ENCODE data around the gene MYO6.
"Not testable (repeated sequence)": the region's sequence is repeated elsewhere in the genome, so short reads cannot be mapped to it uniquely, and the experiment has no call there.

Gene MYO6

DNA sequence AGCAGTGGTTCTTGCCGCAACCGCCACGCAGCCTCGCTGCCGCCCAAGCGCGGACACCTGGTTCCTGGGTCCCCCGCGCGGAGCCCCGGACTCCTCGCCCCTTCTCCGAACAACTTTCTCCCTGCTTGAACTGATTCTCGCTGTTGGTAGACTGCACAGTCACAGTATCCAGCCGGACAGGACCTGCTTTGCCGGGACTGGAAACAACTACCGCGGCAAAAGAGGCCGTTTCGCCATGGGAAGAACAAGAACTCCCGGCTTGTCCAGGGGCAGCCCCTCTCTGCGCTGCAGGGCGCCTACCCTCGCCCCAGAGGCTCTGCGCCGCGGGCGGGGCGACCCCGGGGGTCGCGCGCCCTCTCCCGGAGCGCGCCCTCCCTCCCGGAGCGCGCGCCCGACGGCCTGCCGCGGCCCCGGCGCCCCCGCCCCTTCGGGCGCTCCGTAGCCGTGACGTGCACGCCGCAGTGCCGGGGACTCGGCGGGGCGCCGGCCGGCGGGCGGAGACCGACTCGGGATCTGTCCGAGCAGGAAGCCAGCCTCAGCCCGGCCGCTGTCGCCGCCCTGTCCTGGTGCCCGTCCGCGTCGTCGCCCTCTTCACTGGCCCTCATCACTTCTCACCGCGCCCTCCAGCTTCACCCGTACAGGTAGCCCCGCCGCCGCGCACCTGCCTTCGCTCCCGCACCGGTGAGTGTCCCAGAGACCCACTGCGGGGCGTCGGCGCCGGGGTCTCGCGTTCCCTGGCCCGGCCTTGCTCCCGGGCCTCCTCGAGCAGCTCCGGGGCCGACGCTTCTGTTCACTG, at the start of gene MYO6:
Gene MYO6 (plus strand): TSS at position 497 of the 796 bp plus-strand sequence. CDS start 68,309 bp downstream, outside the sequence.
- peak; percentile 67 for DNase-seq (ENCODE audit: low read depth)

DNA sequence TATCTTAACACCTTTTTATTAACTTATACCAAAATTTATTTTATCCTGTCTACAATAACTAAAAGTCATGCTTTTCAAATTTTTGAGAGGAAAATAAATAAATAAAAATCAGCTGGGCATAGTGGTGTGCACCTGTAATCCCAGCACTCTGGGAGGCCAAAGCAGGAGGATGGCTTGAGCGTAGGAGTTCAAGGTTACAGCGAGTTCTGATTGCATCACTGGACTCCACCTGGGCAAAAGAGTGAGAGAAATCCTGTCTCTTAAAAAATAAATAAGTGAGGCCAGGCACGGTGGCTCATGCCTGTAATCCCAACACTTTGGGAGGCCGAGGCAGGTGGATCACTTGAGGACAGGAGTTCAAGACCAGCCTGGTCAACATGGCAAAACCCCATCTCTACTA, 40.7 kb upstream of the MYO6 start:
- not testable (repeated sequence) for DNase-seq (ENCODE audit: low read depth)

DNA sequence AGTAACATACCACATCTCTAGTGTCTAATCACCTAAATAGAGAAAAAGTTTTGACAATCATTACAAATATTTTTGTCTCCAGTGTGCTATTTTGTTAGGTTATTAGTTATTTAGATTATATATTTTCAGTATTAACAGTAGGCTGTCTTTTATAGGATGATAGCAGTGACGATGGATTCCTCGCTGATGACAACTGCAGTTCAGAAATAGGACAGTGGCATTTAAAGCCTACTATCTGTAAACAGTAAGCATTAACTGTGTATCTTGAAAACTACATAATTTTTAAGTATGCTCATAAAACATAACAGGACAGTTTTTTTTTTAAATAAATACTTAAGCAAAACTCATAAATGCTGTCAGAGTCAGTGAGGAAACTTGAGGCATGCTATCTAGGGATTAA, 37.9 kb upstream of the MYO6 start:
- no peak for DNase-seq (ENCODE audit: low read depth)

DNA sequence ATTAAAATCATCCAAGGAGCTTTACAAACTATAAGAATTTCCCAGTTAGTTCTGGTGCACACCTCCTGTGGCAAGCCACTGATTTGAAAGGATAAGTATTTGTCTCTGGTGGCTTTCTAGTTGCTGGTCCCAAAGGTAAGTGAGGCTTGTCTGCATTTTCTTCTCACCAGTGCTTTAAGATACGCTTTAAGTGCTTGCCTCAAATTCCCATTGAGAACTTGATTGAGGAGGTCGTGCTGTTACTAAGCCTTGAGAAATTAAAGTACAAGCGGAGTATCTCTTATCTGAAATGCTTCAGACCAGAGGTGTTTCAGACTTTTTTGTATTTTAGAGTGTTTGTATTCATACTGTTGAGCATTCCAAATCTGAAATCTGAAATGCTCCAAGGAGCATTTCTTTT, 29.9 kb upstream of the MYO6 start:
- DNase-seq (ENCODE audit: low read depth): no peak

DNA sequence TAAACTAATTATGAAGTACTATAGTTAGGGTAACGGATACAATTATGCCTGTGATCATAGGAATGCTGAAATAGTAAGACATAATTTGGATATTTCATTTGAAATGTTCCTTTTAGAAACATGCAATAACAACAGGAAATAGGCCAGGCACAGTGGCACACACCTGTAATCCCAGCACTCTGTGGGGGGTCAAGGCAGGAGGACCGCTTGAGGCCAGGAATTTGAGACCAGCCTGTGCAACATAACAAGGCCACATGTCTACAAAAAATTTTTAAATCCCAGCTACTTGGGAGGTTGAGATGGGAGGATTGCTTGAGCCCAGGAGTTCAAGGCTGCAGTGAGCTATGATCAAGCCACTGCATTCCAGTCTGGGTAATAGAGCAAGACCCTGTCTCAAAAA, 25.7 kb upstream of the MYO6 start:
- DNase-seq (ENCODE audit: low read depth): no peak

DNA sequence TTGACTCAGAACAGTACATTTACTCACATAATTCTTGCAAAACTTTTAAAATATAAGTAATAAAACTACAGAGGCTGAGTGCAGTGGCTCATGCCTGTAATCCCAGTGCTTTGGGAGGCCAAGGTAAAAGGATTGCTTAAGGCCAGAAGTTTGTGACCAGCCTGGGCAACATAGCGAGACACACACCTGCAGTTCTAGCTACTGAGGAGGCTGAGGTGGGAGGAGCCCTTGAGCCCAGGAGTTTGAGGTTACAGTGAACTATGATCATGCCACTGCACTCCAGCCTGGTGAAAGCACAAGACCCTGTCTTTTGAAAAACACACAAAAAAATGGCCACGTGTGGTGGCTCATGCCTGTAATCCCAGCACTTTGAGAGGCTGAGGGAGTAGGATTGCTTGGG, 21.8 kb upstream of the MYO6 start:
- no peak for DNase-seq (ENCODE audit: low read depth)

DNA sequence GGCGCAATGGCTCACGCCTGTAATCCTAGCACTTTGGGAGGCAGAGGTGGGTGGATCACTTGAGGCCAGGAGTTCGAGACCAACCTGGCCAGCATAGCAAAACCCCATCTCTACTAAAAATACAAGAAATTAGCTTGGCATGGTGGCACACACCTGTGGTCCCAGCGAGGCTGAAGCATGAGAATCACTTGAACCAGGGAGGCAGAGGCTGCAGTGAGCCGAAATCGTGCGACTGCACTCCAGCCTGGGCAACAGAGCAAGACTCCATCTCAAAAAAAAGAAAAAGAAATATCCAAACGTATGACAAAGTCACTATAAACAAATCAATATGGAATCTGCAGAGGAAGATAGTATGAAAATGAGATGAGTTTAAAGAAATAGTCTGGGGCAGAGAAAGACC, 18.0 kb upstream of the MYO6 start:
- DNase-seq (ENCODE audit: low read depth): not testable (repeated sequence)

DNA sequence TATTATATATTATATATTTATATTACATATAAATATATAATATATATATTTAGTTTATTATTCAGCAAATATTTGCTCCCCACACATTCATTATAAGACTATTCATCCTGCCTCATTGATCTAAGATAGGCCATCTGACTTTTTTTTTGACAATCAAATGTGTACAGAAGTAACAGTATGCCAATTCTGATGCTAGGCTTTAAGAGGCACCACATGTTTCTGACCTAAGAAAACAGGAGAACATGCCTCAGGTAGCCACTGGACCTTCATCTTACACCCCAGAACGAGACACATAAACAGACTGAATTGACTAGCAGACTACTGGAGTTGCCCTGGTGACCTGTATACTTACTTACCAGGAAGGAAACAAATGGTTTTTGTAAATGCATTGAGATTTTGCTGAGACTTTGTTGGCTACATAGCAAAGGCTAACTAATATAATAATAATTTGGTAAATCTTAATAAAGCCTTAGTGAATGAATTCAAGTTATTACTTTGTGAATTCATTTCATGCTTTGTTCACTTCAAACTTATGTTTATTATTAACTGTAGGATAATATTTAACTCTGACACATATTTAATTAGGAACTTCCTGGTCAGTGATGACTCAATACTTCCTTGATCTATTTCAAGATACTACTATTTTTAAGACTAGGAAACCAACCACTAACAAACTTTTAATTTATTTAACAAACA, 13.4 kb upstream of the MYO6 start:
- DNase-seq (ENCODE audit: low read depth): peak; percentile 49

DNA sequence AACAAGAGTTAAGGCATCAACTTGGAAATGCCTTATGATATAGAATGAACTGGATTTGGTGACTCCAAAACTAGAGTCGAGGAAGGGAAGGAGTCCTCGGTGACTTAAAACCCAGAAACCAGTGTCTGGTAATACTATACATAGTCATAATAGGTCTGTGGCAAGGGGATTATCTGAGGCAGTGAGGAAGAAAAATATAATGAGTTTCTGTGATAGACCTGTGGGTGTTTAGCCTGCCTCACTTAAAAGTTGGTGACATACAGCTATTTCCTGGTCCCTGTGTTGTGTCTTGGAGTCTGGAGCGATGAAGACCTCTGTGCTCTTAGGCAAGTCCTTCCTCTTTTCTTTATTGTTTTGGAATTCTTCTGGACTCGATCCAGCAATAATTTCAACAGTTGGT, 5.1 kb upstream of the MYO6 start:
- DNase-seq (ENCODE audit: low read depth): no peak

DNA sequence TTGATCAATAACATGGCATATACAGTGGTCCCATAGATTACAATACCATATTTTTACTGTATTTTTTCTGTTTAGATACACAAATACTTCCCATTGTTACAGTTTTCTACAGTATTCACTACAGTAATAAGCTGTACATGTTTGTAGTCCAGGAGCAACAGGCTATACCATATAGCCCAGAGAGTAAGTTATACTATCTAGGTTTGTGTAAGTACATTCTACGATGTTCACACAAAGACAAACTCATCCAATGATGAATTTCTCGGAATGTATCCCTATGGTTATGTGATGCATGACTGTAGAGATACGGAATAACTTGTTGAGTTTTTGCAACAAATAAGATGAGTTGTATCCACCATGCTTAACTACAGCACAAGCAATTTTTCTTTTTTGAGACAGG, 3.6 kb upstream of the MYO6 start:
- no peak for DNase-seq (ENCODE audit: low read depth)

DNA sequence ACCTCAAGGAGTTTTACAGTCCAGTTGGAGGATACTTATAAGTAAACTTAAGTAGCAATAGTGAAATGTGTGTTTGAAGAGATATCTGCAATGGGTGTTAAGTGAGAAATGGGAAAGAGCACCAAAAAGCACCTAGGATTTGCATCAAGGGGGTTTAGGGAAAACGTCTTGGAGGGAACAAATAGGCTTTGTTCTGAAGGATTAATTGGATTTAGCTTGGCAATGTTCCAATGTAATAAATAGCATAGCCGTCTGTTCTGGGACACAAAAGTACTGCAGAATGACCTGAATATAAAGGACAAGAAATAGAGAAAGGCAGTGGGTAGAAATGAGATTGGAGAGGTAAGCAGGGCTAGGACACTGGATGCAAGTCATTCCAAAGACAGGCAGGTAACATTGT, 2.8 kb upstream of the MYO6 start:
- no peak for DNase-seq (ENCODE audit: low read depth)

DNA sequence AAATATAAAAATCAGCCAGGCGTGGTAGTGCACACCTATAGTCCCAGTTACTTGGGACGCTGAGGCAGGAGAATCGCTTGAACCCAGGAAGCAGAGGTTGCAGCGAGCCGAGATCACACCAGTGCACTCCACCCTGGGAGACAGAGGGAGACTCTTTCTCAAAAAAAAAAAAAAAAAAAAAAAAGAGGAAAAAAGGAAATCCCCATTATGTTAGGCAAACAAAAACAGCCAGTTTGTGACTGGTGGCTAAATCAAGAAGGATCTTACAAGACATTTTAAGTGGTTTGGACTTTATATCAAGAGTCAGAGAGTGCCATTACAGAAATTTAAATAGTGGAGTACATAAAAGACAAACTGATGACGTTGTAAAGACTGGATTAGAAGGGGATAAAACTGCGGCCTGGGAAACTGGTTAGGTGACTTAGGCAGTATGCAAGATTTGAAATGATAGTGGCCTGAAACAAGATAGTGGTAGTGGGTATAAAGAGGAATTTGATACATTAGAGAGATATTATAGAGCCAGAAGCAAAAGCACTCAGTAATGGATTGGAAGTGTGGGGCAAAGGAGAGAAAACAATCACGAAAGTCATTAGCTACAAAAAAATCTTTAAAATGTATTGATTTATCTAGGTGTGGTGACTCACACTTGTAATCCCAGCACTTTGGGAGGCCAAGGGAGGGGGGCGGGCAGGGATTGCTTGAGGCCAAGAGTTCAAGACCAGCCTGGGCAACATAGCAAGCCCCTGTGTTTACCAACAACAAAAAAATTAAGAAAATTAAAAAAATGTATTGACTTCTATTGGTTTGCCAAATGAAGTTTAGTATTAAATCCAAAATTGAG, 1.7 kb upstream of the MYO6 start:
- no peak for DNase-seq (ENCODE audit: low read depth)

DNA sequence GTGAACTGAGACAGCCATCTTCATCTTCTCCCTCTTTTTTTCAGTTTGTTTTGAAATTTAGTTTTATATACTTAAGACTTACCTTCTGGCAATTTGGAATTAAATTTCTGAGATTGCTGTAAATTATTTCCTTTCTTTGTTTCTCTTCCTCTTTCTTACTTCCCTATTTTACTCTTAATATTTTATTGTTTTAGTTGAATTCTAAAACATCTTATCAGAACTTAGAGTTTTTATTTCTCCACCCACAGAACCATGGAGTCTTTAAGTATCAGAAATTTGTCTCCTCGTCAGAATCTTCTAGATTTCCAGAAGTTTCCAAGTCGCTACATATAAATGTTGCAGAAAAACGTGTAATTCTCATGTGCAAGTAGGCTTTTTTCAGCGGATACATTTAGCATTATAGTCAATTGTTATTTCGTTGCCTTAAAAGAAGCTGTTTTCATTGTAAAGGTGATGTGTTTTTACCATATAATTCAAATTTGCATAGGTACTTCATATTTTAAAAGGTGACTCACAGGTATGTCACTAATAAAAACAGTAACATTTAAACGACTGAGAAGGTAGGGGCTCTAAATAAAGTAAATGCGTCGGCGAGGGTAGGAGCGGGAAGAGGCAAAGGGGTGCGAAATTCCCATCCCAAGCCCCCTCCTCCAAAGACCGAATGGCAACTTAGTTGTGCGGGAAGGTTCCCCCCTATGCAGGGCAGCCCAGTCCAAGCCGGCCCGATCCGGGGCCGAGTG, 866 bp upstream of the MYO6 start:
- no peak for DNase-seq (ENCODE audit: low read depth)

DNA sequence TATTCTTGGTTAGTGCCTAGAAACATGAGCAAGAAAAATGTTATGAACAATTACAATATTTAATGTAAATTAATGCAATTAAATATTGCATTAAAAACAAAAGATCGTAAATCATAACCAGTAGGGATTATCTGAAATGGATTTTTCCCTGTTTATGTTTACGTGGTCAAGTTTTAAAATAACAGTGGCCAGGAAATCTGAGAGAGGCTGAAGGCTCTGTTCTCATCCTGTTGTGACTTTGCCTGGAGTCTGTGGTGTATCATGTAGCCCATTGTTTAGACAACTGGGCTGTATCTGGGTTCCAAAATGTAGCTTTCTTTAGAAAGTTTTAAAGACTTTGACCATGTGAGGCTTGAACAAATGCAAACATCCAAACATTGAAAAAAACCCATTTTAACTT, 2.4 kb downstream of the MYO6 start:
- DNase-seq (ENCODE audit: low read depth): peak; percentile 64

DNA sequence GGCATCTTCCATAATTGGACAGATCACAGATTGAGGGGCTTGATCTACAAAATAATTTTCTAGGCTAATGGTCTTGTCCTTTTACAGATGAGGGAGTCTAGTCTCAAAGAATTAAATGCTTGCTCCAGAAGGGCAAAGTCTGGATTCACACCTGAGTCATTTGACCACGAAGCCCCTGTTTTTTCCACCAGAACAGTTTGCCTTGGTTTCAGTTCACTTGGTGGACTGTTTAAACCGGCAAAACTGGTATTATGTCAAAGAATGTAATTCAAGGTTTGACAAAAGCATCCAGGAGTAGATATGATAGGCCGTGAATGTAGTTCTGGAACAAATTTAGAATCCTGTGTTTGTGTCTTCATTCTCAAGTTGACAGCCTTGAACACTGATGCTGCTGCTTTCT, 3.3 kb downstream of the MYO6 start:
- DNase-seq (ENCODE audit: low read depth): peak; percentile 54

DNA sequence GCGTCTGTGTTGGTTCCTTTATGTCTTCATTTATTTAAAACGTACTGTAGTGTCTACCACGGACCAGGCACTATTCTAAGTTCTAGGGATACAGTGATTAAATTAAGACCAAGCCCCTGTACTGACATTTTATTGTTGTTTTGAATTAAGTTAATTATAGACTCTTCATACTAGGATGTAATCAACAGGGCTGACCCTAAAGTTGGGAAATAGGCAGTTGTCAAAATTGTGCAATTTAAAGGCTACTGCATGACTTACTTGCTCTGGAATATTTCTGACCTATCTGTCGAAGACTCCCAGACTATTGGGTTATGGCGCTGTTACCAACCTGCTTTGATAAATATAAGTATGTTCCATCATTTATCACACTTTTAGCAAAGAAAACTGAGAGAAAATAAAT, 6.7 kb downstream of the MYO6 start:
- no peak for DNase-seq (ENCODE audit: low read depth)

DNA sequence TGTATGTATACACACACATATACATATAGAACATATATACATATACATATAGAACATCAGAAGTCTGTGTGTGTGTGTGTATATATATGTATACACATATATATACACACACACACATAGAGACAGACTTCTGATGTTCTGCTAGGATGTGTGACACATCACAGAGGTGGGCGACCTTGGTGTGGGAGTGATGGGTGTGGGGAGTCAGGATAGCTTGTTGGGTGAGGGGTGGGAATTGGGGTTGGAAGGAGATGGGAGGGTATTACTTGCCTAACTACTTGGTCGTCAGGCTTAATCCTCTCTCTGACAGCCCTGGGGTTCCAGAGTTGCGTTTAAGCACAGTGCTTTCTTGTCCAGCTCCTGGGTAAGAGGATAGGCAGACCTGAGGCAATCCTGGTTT, 8.3 kb downstream of the MYO6 start:
- no peak for DNase-seq (ENCODE audit: low read depth)

DNA sequence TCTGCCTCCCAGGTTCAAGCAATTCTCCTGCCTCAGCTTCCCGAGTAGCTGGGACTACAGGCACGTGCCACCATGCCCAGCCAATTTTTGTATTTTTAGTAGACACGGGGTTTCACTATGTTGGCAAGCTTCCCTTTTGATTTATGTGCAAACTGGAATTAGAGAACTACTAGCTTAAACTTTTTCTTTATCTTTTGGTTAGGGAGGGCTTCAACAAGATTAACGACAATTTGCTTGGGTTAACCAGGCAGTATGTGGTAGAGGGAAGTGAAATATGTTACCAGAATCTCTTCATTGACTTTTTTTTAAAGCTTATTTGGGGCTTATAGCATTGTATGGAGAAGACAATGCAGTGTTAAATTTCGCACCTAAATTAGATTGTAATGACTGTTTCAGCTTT, 9.0 kb downstream of the MYO6 start:
- DNase-seq (ENCODE audit: low read depth): no peak

DNA sequence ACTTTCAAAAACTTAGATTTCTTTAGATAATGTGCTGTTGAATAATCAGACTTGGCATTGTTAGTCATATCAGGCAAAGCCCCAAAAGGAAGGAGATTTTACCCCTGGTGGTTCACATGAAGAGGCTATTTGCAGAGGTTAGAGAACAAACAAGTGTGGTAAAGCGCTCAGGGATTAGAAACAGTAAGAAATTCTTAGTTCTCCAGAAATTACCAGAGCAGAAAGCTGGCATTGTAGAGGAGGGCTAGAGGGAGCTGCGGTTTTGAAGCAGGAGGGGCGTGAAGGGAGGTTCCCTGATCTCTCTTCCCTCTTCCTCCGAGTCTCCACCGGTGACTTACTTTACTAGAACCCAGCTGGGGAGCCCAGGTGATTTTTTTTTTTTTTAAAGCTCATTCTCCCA, 10.2 kb downstream of the MYO6 start:
- DNase-seq (ENCODE audit: low read depth): no peak

DNA sequence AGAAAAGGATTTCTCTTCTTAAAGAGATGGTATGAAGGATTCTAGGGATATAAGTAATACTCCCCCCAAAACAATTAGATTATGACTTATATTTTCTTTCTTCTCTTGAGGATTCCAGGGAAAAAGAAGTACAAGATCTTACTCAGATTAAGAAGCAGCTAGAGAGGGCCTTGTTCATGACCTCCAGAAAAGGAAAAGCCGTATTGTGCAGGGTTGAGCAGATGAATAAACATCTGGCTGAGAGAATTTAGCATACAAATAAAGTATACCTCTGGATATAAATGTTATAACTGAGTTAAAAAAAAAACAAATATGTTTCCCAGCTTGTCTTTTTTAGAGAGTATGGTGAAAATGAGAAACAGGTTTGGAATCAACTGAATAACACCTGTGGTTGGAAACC, 11.3 kb downstream of the MYO6 start:
- no peak for DNase-seq (ENCODE audit: low read depth)

DNA sequence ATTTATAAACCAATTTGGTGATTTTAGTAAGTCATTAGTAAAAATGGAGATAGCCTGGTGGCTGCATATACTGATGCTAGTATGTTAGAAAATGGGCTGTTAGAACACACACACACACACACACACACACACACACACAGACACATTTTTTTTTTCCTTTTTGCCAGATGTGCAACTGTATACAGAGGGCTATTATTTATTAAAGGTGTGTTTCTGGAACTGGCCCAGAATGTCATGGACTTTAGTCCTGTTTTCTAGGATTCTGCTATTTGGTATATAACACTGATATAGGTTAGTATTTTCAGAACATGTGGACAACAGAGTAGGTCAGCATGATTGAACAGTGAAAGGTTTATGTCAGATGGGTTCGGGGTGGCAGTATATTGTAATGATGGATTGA, 12.4 kb downstream of the MYO6 start:
- no peak for DNase-seq (ENCODE audit: low read depth)

DNA sequence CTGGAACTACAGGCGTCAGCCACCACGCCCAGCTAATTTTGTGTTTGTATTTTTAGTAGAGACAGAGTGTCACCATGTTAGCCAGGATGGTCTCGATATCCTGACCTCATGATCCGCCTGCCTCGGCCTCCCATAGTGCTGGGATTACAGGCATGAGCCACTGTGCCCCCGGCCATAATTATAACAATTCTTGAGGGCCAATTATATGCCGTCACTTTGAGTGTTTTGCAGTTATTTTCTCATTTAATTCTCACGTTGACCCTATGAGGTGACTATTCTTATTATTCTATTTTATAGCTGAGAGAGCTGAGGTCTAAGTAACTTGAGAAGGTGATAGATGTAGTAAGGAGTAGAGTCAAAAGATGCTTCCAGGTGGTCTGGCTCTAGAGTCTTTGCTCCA, 13.0 kb downstream of the MYO6 start:
- DNase-seq (ENCODE audit: low read depth): no peak
